Measurements from ENCODE around the gene FBXL3.
"Not testable (repeated sequence)": the region's sequence is repeated elsewhere in the genome, so short reads cannot be mapped to it uniquely, and the experiment has no call there.

The FBXL3 gene

DNA sequence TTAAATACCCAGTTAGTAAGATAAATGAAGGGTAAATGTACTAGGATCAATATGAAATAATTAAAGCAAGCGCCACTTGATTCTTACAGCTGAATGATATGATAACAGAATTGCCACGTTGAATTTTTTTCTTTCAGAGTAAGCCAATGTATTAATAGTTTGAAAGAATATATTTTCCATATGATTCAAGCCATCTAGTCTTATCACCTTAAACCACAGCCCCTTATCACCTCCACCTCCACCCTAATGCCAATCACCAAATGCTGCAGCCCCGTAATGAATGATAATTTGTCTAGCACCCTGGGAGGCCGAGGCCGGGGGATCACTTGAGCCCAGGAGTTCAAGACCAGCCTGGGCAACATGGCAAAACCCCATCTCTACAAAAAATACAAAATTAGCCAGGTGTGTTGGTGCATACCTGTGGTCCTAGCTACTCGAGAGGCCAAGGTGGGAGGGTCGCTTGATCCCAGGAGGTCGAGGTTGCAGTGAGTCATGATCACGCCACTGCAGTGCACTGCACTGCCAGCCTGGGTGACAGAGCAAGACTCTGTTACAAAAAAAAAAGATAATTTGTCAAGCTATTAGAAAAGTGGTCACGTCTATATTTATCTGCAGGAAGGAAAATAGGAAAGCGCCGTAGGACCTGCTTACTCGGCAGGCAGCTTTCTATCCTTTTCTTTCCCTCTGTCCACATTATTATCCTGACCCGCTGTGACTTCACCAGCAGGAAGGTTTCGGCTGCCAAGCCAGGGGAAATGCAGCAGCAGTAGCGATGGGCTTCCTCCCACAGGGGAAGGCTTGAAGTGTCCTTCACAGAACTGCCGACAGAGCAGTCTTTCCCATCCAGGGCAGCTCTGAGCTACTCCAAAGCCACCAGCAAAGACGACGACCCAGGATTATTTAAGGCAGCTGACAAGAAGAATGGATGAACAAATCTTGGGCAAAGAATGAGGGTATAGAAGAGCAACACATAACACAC lies 54.8 kb downstream of the FBXL3 start:
- TF ChIP-seq, protein P1, sequence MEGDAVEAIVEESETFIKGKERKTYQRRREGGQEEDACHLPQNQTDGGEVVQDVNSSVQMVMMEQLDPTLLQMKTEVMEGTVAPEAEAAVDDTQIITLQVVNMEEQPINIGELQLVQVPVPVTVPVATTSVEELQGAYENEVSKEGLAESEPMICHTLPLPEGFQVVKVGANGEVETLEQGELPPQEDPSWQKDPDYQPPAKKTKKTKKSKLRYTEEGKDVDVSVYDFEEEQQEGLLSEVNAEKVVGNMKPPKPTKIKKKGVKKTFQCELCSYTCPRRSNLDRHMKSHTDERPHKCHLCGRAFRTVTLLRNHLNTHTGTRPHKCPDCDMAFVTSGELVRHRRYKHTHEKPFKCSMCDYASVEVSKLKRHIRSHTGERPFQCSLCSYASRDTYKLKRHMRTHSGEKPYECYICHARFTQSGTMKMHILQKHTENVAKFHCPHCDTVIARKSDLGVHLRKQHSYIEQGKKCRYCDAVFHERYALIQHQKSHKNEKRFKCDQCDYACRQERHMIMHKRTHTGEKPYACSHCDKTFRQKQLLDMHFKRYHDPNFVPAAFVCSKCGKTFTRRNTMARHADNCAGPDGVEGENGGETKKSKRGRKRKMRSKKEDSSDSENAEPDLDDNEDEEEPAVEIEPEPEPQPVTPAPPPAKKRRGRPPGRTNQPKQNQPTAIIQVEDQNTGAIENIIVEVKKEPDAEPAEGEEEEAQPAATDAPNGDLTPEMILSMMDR (IDR thresholded peaks at IDR 0.05; ENCODE audit: extremely low read depth, missing control alignments) = no peak
- DNase-seq (ENCODE audit: low spot score) = no peak

DNA sequence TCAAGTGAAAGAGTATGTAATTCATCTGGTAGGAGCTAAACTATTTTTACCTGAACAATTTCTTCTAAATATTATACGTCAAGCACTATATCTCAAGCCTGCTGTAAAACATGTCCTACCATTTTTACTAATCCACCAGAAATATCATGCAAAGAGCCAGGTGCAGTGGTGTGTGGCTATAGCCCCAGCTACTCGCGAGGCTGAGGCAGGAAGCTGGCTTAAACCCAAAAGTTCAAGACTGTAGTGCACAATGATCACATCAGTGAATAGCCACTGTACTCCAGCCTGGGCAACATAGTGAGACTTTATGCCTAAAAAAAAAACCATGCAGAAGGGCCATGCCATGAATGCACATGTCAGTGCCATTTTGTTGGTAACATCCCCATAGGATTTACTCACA lies 55.7 kb downstream of the FBXL3 start:
- TF ChIP-seq, protein P1 (IDR thresholded peaks at IDR 0.05; ENCODE audit: extremely low read depth, missing control alignments) = no peak
- DNase-seq (ENCODE audit: low spot score) = no peak

DNA sequence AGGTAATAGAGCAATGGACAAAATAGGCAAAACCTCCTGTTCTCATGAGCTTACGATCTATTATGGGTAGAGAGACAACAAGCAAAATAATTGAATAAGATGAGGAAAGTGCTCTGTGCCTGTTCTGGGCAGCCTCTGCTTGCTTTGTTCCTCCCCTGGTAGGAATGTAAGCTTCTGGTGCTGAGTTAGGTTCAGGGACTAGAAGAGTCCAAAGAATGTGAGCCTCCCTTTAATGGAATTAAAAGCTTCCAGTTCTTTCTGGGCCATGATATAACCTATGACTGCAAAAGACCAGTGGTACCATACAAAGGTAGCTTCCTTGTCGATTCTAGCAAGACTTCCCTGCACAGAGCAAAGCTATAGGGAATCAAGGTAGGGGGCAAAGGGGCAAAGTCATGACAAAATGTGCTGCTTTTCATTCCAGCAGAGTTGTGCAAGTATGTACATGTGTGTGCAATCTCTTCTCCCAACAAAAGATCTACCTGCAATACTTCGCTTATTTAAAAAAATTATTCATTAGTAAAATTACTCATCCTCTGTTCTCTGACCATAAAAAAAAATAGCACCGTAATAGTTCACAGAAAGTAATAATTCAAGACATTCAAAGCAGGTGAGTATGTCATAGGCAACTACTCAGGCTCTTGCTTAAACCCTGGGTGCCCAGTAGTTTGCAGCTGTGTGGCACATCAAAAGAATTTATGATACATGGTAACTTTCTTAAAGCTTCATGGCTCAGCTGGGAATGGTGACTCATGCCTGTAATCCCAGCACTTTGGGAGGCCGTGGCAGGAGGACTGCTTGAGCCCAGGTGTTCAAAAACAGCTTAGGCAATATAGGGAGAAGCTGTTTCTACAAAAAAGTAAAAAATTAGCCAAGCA lies 57.2 kb downstream of the FBXL3 start:
- TF ChIP-seq, protein P1 (IDR thresholded peaks at IDR 0.05; ENCODE audit: extremely low read depth, missing control alignments) = no peak
- no peak for DNase-seq (ENCODE audit: low spot score)

DNA sequence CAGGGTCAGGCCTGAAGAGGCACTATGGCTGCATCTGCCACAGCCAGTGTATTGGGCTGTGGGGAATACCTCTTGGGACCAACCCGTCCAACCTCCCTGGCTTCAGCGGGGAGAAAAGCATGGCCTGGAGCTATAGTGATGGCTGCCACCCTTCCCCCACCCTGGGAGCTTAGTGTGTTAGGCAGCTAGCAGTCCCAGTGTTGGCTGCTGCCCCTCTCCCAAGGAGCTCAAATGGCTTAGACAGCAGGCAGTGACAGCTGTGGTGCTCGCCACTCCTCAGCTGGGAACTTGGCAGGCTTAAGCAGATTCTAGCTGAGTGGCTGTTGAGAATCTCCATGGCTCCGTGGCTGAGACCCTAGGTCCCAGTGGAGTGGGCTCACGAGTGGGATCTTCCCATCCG lies 58.9 kb downstream of the FBXL3 start:
- TF ChIP-seq, protein P1 (IDR thresholded peaks at IDR 0.05; ENCODE audit: extremely low read depth, missing control alignments) = no peak
- no peak for DNase-seq (ENCODE audit: low spot score)

DNA sequence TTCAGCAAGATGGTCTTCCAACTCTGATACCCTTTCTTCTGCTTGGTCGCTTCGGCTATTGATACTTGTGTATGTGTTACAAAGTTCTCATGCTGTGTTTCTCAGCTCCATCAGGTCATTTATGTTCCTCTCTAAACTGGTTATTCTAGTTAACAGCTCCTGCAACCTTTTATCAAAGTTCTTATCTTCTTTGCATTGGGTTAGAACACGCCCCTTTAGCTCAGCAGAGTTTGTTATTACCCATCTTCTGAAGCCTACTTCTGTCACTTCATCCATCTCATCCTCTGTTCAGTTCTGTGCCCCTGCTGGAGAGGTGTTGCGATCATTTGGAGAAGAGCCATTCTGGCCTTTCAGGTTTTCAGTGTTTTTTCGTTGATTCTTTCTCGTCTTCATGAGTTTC lies 59.9 kb downstream of the FBXL3 start:
- DNase-seq (ENCODE audit: low spot score) = no peak
- TF ChIP-seq, protein P1 (IDR thresholded peaks at IDR 0.05; ENCODE audit: extremely low read depth, missing control alignments) = no peak

DNA sequence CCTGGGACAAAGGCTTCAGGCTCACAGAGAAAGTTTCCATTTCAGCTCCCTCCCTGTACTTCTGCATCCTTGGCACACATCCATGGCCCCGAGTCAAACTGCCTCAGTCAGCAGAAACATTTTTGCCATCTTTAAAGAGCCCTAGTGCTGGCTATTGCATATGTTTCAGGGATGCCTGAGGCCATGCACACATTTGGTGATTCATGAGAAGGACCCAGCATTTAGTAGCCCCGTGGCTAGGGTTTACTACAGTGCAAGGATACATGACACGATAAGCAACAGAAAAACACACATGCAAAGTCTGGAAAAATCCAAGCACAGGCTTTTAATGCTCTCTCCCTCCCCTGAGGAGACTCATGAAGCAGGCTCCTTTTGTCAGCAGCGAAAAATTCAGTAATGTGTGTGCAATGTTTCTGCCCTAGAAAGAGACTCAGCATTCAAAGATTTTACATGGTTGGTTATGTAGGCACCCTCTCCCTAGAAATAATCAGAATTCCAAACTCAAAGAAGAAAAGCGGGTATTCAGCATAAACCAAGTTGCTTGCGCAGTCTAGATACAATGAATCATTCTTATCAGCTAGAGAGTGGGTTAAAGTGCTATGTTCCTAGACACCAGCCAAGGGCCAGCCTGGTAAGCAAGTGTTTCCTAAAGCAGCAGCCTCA lies 61.1 kb downstream of the FBXL3 start:
- TF ChIP-seq, protein P1 (IDR thresholded peaks at IDR 0.05; ENCODE audit: extremely low read depth, missing control alignments) = no peak
- DNase-seq (ENCODE audit: low spot score) = no peak

DNA sequence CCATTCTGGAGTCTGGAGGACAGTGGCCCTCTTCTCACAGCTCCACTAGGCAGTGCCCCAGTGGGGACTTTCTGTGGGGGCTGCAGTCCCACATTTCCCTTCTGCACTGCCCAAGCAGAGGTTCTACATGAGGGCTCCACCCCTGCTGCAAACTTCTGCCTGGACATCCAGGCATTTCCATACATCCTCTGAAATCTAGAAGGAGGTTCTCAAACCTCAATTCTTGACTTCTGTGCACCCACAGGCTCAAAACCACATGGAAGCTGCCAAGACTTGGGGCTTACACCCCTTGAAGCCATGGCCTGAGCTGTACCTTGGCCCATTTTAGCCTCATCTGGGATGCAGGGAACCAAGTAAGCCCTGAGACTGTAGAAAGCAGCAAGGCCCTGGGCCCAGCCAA lies 67.2 kb downstream of the FBXL3 start:
- not testable (repeated sequence) for DNase-seq (ENCODE audit: low spot score)
